AG09319 (cell line): ENCODE results near the gene GARS1.
"Not testable (repeated sequence)": the region's sequence is repeated elsewhere in the genome, so short reads cannot be mapped to it uniquely, and the experiment has no call there.

ENCODE experiments used
- DNase-seq: peaks from one replicate; pipeline ENCODE4 v3.0.0-alpha.2; 2010; ENCODE audit warnings: low read depth; ENCODE audit errors: extremely low read depth
- TF ChIP-seq, protein P1 (sequence below): IDR thresholded peaks from 2 replicates; pipeline ENCODE4 v1.5.1; 2011; ENCODE audit warnings: low read depth, mild to moderate bottlenecking, inconsistent platforms, low read length, moderate library complexity

The GARS1 gene

DNA sequence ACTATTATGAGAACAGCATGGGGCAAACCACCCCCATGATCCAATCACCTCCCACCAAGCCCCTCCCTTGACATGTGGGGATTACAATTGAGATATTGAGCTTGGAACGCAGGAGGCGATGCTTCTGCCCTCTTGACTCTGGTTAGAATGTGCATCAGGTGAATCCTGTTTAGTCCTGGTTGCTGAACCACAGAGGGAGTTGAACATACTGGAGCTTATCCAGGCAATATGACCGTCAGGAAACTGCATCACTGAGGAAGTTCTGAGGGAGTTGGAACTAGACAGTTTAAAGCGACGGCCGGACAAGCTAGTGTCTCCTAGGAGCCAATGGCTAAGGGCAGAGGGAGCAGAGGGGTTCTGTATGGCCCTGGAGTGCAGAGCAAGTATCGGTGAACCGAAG is 31.8 kb upstream of the GARS1 start:
- no peak for DNase-seq
- TF ChIP-seq, protein P1, sequence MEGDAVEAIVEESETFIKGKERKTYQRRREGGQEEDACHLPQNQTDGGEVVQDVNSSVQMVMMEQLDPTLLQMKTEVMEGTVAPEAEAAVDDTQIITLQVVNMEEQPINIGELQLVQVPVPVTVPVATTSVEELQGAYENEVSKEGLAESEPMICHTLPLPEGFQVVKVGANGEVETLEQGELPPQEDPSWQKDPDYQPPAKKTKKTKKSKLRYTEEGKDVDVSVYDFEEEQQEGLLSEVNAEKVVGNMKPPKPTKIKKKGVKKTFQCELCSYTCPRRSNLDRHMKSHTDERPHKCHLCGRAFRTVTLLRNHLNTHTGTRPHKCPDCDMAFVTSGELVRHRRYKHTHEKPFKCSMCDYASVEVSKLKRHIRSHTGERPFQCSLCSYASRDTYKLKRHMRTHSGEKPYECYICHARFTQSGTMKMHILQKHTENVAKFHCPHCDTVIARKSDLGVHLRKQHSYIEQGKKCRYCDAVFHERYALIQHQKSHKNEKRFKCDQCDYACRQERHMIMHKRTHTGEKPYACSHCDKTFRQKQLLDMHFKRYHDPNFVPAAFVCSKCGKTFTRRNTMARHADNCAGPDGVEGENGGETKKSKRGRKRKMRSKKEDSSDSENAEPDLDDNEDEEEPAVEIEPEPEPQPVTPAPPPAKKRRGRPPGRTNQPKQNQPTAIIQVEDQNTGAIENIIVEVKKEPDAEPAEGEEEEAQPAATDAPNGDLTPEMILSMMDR = no peak

DNA sequence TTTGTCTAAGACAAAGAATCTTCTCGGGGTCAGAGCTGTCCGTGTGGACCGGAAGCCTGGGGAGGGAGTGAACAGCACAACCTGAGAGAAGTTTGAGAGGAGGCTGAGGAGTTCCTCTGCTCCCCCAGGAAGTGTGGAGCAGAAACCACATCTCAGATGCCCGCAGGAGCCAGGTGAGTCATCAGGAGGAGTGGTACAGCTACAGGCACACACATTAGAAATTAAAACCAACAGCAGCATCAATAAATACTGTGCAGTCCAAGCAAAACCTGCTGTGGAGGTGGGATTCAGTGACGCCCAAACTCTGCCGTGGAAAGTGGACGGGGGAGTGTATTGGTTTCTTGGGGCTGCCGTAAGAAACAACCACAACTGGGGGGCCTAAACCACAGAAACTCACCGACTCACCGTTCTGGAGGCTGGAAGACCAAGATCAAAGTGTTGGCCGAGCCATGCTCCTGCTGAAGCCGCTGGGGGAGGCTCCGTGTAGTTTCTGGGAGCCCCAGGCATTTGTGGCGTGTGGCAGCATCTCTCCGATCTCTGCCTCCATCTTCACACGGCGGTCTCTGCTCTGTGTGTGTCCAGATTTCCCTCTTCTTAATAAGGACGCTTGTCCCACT is 31.2 kb upstream of the GARS1 start:
- no peak for DNase-seq
- TF ChIP-seq, protein P1 = no peak

DNA sequence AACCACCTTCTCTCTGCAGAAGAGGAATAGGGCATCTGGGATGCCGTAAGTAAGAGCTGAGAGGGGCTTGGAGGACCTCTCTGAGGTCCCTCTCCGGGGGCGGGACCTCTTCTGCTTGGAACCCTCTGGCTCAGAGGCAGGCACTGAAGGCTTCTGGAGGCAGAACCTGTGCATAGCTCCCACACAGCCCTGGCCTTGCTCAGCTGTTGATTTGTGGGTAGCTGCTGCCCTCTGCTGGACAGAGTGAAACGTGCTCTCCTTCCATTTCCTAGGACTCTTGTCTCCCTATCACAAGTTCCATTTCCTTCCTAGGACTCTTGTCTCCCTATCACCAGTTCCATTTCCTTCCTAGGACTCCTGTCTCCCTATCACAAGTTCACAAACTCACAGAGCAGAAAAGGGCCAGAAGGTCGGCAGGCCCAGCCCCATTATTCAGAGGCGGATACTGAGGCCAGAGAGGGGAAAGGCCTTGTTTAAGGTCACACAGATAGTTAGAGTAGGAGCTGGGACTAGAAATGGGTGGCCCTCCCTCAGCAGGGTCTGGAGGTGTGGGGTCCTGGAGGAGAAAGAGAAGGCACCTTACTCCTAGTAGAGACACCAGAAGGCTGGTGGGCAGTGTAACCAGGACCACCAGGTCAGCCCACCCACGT is 30.3 kb upstream of the GARS1 start:
- peak; percentile 60 for DNase-seq
- TF ChIP-seq, protein P1 = peak; percentile 84

DNA sequence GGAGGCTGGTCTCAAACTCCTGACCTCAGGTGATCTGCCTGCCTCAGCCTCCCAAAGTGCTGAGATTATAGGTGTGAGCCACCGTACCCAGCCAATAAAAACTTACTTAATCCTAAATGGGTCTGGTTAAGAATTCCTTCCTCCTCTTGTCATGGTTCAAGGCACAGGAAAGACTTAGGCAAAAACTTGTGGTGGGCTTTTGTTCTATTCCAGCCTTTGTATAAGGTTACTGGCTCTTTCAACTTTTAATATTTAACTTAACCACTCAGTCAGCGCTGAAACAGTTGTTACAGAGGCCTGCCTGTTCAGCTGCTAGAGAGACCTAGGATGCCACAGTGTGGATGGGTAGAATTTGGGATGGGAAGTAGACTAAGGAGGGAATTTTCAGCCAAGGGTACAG is 28.1 kb upstream of the GARS1 start:
- DNase-seq = no peak
- TF ChIP-seq, protein P1 = no peak

DNA sequence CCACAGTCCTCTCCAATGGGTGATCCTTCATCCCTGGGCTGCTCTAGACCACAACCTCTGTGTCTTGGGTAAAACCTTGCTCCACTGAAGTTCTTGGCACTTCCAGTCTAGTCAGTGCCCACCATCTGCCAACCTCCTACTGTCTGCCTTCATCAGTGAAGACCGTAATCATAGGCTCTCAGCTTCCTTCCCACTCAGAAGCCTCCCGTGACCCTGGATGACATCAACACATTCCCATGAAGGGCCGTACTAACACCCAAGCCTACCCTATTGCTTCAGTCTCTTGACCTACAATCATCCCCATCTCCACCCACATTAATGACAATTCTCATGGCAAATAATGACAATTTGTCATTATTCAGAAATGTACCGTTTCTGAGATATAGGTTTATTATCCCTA is 27.6 kb upstream of the GARS1 start:
- no peak for DNase-seq
- TF ChIP-seq, protein P1 = no peak

DNA sequence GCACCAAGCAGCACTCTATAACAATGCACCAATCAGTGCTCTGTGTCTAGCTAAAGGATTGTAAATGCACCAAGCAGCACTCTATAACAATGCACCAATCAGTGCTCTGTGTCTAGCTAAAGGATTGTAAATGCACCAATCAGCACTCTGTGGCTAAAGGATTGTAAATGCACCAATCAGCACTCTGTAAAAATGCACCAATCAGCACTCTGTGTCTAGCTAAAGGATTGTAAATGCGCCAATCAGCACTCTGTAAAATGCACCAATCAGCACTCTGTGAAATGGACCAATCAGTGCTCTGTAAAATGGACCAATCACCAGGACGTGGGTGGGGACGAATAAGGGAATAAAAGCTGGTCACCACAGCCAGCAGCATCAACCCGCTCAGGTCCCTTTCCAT is 24.4 kb upstream of the GARS1 start:
- DNase-seq = not testable (repeated sequence)

DNA sequence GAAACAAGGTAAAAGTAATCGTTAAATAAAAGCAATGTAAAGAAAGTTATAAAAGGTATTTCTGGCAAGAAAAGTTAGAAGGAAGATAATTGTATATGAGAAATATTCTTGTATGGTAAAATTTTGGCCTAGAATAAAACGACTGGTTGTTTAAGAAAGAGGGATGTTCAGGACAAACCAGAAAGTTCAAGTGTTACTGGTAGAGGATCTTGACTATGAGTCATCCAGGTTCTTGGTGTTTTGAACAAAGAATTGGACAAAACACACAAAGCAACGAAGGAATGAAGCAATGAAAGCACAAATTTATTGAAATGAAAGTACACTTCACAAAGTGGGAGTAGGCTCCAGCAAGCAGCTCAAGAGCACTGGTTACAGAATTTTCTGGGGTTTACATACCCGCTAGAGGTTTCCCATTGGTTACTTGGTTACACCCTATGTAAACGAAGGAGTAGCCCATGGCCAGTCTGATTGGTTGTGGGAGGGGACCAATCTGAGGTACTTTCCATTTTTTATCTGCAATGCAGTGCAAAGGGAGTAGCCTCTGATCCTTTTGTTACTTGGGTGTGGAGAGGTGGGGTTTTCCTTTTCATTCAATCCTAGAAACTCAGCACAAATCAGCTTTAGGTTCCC is 22.4 kb upstream of the GARS1 start:
- TF ChIP-seq, protein P1 = no peak
- DNase-seq = no peak
